Stimulated activated CD8-positive, alpha-beta memory T cell treated with anti-CD3 and anti-CD28 coated beads, Interleukin-15, amount 100 ng/mL, for 1 hour (primary cell): ENCODE results near the gene NT5C2.
"Not testable (repeated sequence)": the region's sequence is repeated elsewhere in the genome, so short reads cannot be mapped to it uniquely, and the experiment has no call there.

Experiments used
- DNase-seq: peaks from one replicate; pipeline ENCODE4 v3.0.0-alpha.2; 2020; ENCODE audit warnings: low read depth

Gene NT5C2

DNA sequence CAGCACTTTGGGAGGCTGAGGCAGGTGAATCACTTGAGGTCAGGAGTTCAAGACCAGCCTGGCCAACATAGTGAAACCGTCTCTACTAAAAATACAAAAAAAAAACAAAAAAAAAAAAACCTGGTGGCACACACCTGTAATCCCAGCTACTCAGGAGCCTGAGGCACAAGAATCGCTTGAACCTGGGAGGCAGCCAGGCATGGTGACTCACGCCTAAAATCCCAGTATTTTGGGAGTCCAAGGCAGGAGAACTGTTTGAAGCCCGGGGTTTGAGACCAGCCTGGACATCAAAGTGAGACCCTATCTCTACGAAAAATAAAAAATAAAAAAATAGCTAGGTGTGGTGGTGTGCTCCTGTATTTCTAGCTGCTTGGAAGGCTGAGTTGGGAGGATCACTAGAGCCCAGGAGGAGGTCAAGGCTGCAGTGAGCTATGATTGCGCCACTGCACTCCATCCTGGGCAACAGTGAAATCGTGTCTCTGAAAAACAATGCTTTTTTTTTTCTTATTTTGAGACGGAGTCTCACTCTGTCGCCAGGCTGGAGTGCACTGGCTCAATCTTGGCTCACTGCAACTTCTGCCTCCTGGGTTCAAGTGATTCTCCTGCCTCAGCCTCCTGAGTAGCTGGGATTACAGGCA, 29.2 kb downstream of the NT5C2 start:
- DNase-seq: not testable (repeated sequence)

DNA sequence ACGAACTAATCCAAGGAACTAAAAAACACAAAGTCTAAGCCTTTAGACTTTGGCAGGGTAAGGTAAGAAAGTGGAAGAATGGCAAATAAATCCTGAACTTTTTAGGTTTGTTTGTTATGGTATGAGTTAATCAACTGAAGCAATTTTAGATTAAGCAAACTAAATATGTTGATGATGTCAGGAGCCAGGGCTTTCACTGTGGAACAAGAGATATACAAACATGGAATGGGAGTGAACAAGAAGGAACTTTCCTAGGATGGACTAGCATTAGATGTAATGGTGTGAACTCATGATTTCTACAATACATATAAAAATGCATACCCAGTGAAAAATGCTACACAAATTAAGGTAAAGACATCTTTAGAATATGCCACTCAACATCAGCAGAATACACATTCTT, 35.8 kb downstream of the NT5C2 start:
- no peak for DNase-seq

- DNase-seq: no peak
These were observed 37.5 kb downstream of the NT5C2 start for GRCh38 chr10:103155471-103156085.

GRCh38 chr10:103154521-103155299, 38.4 kb downstream of the NT5C2 start:
- no peak for DNase-seq

DNA sequence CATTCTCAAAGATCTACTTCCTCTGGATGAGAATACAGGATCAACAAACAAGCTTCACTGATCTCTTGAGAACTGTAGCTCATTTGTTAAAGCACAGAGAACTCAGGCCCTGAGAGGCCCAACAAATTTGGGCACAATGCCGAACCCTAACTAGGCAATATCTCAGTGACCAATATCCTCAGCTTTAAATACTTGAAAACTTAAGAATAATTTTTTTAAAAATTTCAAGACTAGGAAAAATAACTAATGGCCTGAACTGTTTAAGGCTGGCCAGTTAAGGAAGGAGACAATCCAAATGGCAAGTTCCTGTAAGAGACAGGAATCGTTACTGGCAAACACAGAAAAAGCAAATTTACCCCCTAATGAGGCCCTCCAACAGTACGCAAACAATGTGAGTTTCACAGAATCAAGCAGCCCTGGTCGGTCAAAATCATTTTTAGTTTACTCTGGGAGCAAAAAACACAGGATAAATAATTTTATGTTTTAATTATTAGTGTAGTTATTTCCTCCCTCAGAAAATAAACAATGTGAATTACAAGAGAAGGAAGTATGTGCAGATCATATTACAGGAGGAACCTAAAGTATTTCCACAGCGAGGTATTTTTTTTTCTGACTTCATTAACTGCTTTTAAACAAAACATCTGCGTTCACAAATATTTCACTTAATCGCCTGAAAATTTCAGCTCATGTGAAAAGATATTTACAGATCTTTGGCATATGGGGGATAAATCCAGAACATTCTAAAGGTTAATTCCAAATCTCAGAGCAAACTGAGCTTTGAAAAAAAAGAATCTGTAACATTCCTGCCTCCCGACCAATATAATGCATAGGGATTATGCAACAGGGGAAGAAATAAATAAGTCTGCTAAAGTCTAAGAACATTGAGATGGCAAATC, 39.5 kb downstream of the NT5C2 start:
- DNase-seq: no peak

GRCh38 chr10:103149991-103150622, 43.0 kb downstream of the NT5C2 start:
- DNase-seq: no peak

DNA sequence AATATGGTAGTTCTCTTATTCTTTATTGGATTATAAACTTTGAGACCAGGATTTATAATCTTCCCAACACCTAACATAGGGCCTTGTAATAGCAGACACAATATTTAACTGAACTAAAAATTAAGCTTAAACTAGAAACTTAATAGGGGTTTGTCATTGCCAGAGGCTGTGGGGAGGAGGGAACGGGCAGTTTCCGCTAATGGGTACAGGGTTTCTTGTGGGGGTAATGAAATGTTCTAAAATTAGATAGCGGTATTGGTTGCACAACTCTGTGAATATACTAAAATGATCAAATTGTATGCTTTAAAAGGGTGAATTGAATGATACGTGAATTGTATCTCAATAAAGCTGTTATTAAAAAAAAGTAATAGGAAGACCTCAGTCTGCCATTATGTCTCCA, 45.4 kb downstream of the NT5C2 start:
- DNase-seq: no peak

GRCh38 chr10:103145860-103146466, 47.1 kb downstream of the NT5C2 start:
- no peak for DNase-seq

DNA sequence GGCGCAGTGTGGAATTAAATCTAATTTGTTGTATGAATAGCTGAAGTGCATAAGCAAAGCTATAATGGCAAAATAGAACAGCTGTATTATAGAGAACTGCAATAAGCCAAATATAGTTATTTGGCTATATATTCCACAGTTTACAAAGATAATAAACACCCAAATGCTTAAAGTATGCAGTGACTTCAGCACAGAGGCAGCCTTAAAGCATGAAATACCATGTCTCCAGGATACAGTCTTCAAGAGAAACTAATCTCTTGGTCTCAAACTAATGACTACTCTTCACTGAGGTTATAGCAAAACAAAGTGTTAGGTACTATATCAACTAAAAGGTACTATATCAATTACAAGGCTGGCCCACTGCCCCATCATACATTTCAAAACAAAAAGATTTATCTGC, 48.0 kb downstream of the NT5C2 start:
- DNase-seq: no peak

DNA sequence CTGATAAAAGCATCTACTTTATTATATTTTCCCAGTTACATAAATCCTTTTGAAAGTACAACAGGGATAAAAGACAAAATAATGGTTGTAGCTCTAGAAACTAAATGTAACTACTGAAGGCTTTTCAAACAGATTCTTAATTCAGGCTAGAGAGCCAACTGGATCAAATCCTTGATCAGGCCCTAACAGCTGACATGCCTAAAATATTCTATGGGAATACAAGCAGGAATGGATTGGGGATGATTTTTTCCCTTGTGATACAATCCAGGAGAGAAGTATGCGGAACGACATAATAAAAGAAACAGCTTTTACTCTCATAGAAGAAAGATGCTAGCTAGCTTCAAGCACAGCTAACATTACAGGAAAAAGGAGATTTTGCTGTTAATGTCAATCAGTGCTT, 49.0 kb downstream of the NT5C2 start:
- DNase-seq: no peak

DNA sequence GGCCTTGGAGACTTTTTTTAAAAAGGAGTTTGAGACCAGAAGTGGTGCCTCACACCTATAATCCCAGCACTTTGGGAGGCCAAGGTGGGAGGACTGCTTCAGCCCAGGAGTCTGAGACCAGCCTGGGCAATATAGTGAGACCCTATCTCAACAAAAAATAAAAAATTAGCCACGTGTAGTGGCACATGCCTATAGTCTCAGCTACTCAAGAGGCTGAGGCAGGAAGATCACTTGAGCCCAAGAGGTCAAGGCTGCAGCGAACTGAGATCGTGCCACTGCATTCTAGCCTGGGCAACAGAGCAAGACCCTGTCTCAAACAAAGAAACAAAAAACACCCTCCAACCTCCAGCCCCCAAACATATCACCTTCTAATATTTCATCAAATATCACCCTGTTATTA, 49.4 kb downstream of the NT5C2 start:
- DNase-seq: not testable (repeated sequence)

GRCh38 chr10:103141950-103142349, 51.1 kb downstream of the NT5C2 start:
- DNase-seq: no peak

DNA sequence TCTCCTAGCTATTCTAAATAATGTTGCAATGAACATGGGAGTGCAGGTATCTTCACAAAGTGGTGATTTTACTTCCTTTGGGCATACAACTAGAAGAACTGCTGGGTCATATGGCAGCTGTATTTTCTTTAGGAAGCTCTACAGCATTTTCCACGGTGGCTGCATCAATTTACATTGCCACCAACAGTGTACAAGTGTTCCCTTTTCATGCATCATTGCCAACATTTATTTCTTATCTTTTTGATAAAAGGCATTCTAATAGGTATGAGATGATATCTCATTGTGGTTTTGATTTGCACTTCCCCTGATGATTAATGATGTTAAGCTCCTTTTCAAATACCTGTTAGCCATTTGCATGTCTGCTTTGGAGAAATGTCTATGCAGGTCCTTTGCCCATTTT, 52.6 kb downstream of the NT5C2 start:
- no peak for DNase-seq

DNA sequence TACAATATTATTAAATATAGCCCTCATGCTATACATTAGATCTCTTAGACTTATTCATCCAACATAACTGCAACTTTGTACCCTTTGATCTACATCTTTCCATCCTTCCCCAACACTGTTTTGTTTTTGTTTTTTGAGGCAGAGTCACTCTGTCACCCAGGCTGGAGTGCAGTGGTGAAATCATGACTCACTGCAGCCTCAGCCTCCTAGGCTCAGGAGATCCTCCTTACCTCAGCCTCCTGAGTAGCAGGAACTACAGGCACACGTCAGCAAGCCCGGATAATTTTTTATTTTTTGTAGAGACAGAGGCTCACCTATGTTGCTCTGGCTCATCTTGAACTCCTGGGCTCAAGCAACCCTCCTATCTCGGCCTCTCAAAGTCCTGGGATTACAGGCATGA, 53.3 kb downstream of the NT5C2 start:
- DNase-seq: no peak

- not testable (repeated sequence) for DNase-seq
These were observed 57.9 kb downstream of the NT5C2 start for GRCh38 chr10:103135168-103135567.

DNA sequence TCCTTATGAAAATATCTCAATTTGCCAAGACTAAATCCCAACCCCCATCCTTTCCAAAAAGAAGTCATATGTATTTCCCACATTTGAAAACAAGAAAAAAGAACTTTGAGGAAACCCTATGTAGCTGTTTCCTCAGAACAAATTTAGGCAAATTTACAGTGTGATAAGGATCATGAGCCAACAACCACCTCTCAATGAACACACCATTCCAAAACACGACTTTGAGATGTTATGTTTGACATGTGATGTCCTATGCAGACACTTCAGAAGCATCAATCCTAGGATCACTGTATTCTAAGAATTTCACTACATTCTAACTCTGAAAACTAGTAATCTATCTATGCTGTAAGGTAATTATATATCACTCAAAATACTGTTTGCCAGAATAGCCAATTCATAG, 62.2 kb downstream of the NT5C2 start:
- DNase-seq: no peak

DNA sequence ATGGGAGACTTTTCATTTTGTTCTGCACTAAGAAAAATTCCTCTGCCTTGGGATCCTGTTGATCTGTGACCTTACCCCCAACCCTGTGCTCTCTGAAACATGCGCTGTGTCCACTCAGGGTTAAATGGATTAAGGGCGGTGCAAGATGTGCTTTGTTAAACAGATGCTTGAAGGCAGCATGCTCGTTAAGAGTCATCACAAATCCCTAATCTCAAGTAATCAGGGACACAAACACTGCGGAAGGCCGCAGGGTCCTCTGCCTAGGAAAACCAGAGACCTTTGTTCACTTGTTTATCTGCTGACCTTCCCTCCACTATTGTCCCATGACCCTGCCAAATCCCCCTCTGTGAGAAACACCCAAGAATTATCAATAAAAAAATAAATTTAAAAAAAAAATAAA, 62.9 kb downstream of the NT5C2 start:
- DNase-seq: not testable (repeated sequence)

GRCh38 chr10:103127241-103127640, 65.8 kb downstream of the NT5C2 start:
- DNase-seq: no peak

DNA sequence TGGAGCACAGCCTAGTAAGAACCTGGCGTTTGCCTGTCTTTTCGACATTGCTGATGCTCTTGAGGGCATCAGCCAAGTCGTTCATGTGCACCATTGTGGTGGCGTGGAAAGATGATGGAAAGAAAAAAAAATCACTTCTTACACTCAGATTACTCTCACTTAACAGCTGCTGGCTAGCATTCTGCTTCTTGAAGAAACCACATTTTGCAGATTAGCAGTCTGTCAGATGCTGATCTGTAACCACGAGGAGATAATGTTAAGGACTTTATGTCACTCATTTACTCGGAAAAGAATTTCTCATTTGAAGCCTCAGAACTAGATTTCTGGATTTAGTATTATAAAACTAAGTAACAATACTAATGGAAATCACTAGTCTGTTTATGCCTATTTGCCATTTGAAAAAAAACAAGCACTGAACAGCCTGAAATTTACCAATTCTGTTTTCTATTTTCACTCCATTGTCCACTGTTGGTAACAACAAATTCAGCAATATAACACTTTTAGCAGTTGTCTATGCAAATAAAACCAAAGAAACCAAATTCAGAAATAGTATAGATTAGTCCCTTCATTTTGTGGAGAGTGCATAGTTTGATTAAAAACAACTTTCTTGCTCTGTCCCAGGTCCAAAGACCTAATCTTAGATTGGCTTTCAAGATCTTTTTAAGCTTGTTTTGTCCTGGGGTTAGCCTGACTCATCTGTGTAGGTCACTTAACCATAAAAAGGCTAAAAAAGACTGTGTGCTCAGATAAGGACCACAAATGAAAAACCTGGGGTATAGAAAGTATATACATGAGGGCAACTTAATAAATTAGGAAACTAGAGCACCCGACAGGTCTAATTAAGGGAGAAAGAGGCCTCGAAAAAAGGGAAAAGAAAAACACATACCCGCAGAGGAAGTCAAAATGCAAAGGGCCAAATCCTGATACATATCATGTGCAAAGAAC, 67.5 kb downstream of the NT5C2 start:
- no peak for DNase-seq

GRCh38 chr10:103124420-103125096, 68.5 kb downstream of the NT5C2 start:
- DNase-seq: no peak
